Caki2 (cell line): ENCODE data around the gene CES4A. TPM values are rescaled to one million over a fixed set of nuclear protein-coding genes. Genes with fewer than 3 reads are reported as not detected.

ENCODE experiments used
- total RNA-seq: library from RNA; depleted of rRNA; stranded (reverse); fragments of >200 nt; shearing (Covaris generic); gene quantifications from 2 replicates; pipeline ENCODE4 v1.2.3, GENCODE V29; 2014; ENCODE audit warnings: low replicate concordance; rRNA removed

The CES4A gene
- total RNA-seq, 1 experiment from 2014 or later: 0.07 TPM

Other genes with a start within 250 kb of the CES4A start
- gene DYNC1LI2, start 237.0 kb upstream of the CES4A start, total RNA-seq: 45.7 and 66.9 TPM in 2 replicates
- not detected in 2 replicates for gene TERB1, start 187.0 kb upstream of the CES4A start, total RNA-seq
- gene NAE1, start 157.6 kb upstream of the CES4A start, total RNA-seq: 87.0 and 133 TPM in 2 replicates
- gene CA7, start 144.2 kb upstream of the CES4A start, total RNA-seq: not detected in 2 replicates
- 2.5 and 3.1 TPM in 2 replicates for gene PDP2, start 108.1 kb upstream of the CES4A start, total RNA-seq
- gene CDH16, start 69.7 kb upstream of the CES4A start, total RNA-seq: 33.9 and 56.1 TPM in 2 replicates
- gene RRAD, start 63.1 kb upstream of the CES4A start, total RNA-seq: 147 and 161 TPM in 2 replicates
- gene CIAO2B, start 54.2 kb upstream of the CES4A start, total RNA-seq: 191 and 225 TPM in 2 replicates
- 45.9 and 51.1 TPM in 2 replicates for gene CES2, start 53.1 kb upstream of the CES4A start, total RNA-seq
- 1.8 and 2.2 TPM in 2 replicates for gene CES3, start 27.3 kb upstream of the CES4A start, total RNA-seq
- 8.2 and 15.5 TPM in 2 replicates for gene CBFB, start 40.6 kb downstream of the CES4A start, total RNA-seq
- gene PHAF1, start 121.4 kb downstream of the CES4A start, total RNA-seq: 10.3 and 12.0 TPM in 2 replicates
- 1.1 and 3.3 TPM in 2 replicates for gene B3GNT9, start 162.4 kb downstream of the CES4A start, total RNA-seq
- 58.8 and 77.6 TPM in 2 replicates for gene TRADD, start 171.3 kb downstream of the CES4A start, total RNA-seq
- 19.4 and 26.5 TPM in 2 replicates for gene FBXL8, start 171.4 kb downstream of the CES4A start, total RNA-seq
- 16.5 and 25.6 TPM in 2 replicates for gene HSF4, start 176.2 kb downstream of the CES4A start, total RNA-seq
- gene NOL3, start 181.9 kb downstream of the CES4A start, total RNA-seq: 114 and 120 TPM in 2 replicates
- 10.1 and 25.8 TPM in 2 replicates for gene MATCAP1, start 195.4 kb downstream of the CES4A start, total RNA-seq
- not detected in 2 replicates for gene EXOC3L1, start 201.5 kb downstream of the CES4A start, total RNA-seq
- gene E2F4, start 203.6 kb downstream of the CES4A start, total RNA-seq: 58.8 and 91.2 TPM in 2 replicates
- gene ELMO3, start 210.5 kb downstream of the CES4A start, total RNA-seq: 1.5 and 1.9 TPM in 2 replicates
- gene TMEM208, start 238.5 kb downstream of the CES4A start, total RNA-seq: 75.8 and 97.1 TPM in 2 replicates